ENCODE measurements around the gene PLA2G4D. TPM values are rescaled to one million over a fixed set of nuclear protein-coding genes. Genes with fewer than 3 reads are reported as not detected.
A peak's percentile ranks its signal among the peaks of the same experiment; 100 is the strongest.

PLA2G4D gene
- total and polyA plus RNA-seq, 10 of the 15 experiments (the other 5 are each of a cell fraction or from before 2014, with no cell fraction given), result 0.03 TPM; not detected in 9

GRCh38 chr15:42130246-42130986 is 36.1 kb upstream of the PLA2G4D start:
- H3K4me3 ChIP-seq, result no peak overlapping the region
- no peaks in the 10 kb centered on the region; the same call in 1 of the 2 replicates for H4K20me1 ChIP-seq (ENCODE audit: control insufficient read depth, insufficient read depth)
- no peaks in the 10 kb centered on the region for H3K27me3 ChIP-seq (replicated peaks in 1 of 2; ENCODE audit: control insufficient read depth in 2 of 2, insufficient read depth in 2 of 2, low read length in 1 of 2)
- no peaks in the 10 kb centered on the region for H3K79me2 ChIP-seq (ENCODE audit: control insufficient read depth, insufficient read depth, low read length)
- ChIA-PET POLR2A (interaction anchor here (0.5 kb wide), 1 partner anchor 12 kb away, joined by 4 read pairs; no protein-coding TSS in a partner anchor), RAD21 (ENCODE audit: unreplicated experiment) (interaction anchor here (0.7 to 1.5 kb wide), 4 partner anchors 24 to 202 kb away, joined by 3 to 4 read pairs (median 3); no protein-coding TSS in a partner anchor), CTCF (interaction anchor here (0.9 to 1.7 kb wide), 5 partner anchors 9 to 84 kb away, joined by 3 to 15 read pairs (median 4); no protein-coding TSS in a partner anchor), SMC1A (ENCODE audit: uncharacterized antibody, unreplicated experiment) (interaction anchor here (0.7 to 1.6 kb wide), 4 partner anchors 8 to 141 kb away, joined by 3 read pairs; no protein-coding TSS in a partner anchor)
- H3K27ac ChIP-seq (ENCODE audit: control insufficient read depth, insufficient read depth), result no peak overlapping the region
- ATAC-seq (no peak; the same call in 1 of the 3 replicates), FAIRE-seq (no peak), DNase-seq (ENCODE audit: low read depth, low spot score) (no peak)
- in situ Hi-C loops (cut with MboI), result no loop called here
- no peak overlapping the region for H3K9ac ChIP-seq (ENCODE audit: control insufficient read depth, insufficient read depth, low read length)
- 7% methylated on average over 8 of the region's 8 CpGs for WGBS (ENCODE audit: insufficient coverage, insufficient replicate concordance, low lambda C conversion rate, missing lambda C conversion rate)
- H3K4me2 ChIP-seq (ENCODE audit: control insufficient read depth, insufficient read depth), result peak overlapping the region; percentile 25; the same call in 1 of the 2 replicates
- H2AFZ ChIP-seq (ENCODE audit: control insufficient read depth, low read depth, low read length), result peak overlapping the region; percentile 51
- H3K36me3 ChIP-seq (ENCODE audit: control insufficient read depth in 2 of 2, insufficient read depth in 2 of 2, low read length in 1 of 2), result no peaks in the 10 kb centered on the region
- TF ChIP-seq HDAC6 (IDR thresholded peaks at IDR 0.05; ENCODE audit: unreplicated experiment), result no peak
- no peak for TF ChIP-seq BCL3 (IDR thresholded peaks at IDR 0.05; ENCODE audit: borderline replicate concordance, insufficient read depth, low read depth, low read length, poor library complexity, severe bottlenecking)
- no peak for TF ChIP-seq SMAD5 (IDR thresholded peaks at IDR 0.05; ENCODE audit: low read depth)
- no peak for TF ChIP-seq SKIL (IDR thresholded peaks at IDR 0.05; ENCODE audit: low read depth, poor library complexity, severe bottlenecking)
- no peak for TF ChIP-seq MLLT1 (IDR thresholded peaks at IDR 0.05)
- TF ChIP-seq YBX1 (IDR thresholded peaks at IDR 0.05), result no peak
- no peak for TF ChIP-seq RBBP5 (conservative IDR thresholded peaks at IDR 0.05)
- TF ChIP-seq SMAD1 (IDR thresholded peaks at IDR 0.05; ENCODE audit: low read depth, partially characterized antibody), result no peak
- TF ChIP-seq CREB1 (IDR thresholded peaks at IDR 0.05; ENCODE audit: low read depth), result no peak
- TF ChIP-seq STAT3 (IDR thresholded peaks at IDR 0.05; ENCODE audit: low read depth, low read length), result no peak
- TF ChIP-seq KLF5 (IDR thresholded peaks at IDR 0.05; ENCODE audit: partially characterized antibody), result no peak
- TF ChIP-seq RAD51 (IDR thresholded peaks at IDR 0.05), result no peak
- TF ChIP-seq RELB (IDR thresholded peaks at IDR 0.05; ENCODE audit: low read depth), result no peak
- no peaks in the 10 kb centered on the region for H3K9me3 ChIP-seq (replicated peaks; ENCODE audit: control insufficient read depth, insufficient read depth, low read length)
- intact Hi-C loops (cut with micrococcal nuclease; ENCODE audit: unreplicated experiment), result loop anchor here (5.0 kb wide), 1 partner anchor 48 kb away; no protein-coding TSS in a partner anchor
- no TSS peak for BruUV-seq (replicated peaks)
- H3K4me1 ChIP-seq (ENCODE audit: control insufficient read depth, insufficient read depth, low read length), result no peaks in the 10 kb centered on the region

Measured in GM12878 (cell line).